ENCODE data around the gene PCSK2.

PCSK2 gene

GRCh38 chr20:17417225-17417624 lies 190.4 kb downstream of the PCSK2 start:
- Mint-ChIP-seq H3K27me3 (no peaks in the 10 kb centered on the region), H3K36me3 (ENCODE audit: low read depth) (no peaks in the 10 kb centered on the region), H3K4me3 (no peak overlapping the region), H3K27ac (no peak overlapping the region), H3K9me3 (peaks cover 24% of the 10 kb centered on the region), H3K4me1 (ENCODE audit: low read depth) (no peaks in the 10 kb centered on the region)
- intact Hi-C loops (cut with micrococcal nuclease) = no loop called here

DNA sequence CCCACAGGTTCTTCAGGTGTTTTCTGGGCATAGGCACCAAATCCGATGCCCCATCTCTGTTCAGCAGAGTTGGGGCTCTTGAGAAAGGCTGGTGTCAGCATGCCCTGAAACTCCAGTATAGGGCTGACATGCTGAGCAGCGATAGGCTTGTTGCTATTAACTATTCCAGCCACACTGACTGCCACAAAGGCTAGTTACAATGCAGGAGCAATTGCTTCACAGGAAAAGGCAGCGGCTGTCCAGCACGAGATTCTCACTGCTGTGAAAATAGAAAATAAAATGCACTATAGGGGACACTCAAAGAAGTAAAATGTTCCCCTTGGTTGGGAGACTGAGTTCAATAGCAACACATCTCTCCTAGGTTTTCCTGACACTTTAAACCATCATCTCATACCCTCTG lies 191.9 kb downstream of the PCSK2 start:
- peaks cover 1% of the 10 kb centered on the region for H3K27me3 Mint-ChIP-seq
- no peak overlapping the region for H3K4me3 Mint-ChIP-seq
- H3K4me1 Mint-ChIP-seq (ENCODE audit: low read depth) = no peaks in the 10 kb centered on the region
- peaks cover 16% of the 10 kb centered on the region for H3K9me3 Mint-ChIP-seq
- intact Hi-C loops (cut with micrococcal nuclease) = no loop called here
- H3K36me3 Mint-ChIP-seq (ENCODE audit: low read depth) = no peaks in the 10 kb centered on the region
- no peak overlapping the region for H3K27ac Mint-ChIP-seq

- Mint-ChIP-seq H3K4me1 (ENCODE audit: low read depth) (no peaks in the 10 kb centered on the region), H3K27ac (no peak overlapping the region), H3K4me3 (no peak overlapping the region), H3K36me3 (ENCODE audit: low read depth) (no peaks in the 10 kb centered on the region), H3K9me3 (peaks cover 8% of the 10 kb centered on the region), H3K27me3 (peaks cover 3% of the 10 kb centered on the region)
- intact Hi-C loops (cut with micrococcal nuclease) = no loop called here
Measured at GRCh38 chr20:17419479-17420041, 192.7 kb downstream of the PCSK2 start.

DNA sequence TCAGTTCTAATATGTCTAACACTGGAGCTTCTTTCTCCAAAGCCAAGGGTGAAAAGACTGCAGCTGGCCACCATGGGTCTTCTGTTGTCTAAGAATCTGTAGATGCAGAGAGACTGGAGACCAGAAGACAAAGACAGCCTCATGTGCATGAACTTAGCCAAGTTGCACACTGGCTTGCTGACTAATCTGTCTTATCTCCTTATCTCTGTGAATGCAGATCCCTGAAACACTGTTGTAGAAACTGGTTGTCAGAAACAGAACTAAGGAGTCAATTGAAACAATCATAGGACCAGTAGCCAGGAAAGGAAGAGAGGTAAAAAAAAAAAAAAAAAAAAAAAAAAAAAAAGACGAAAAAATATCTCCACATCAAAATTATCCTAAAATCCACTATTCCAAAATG lies 194.7 kb downstream of the PCSK2 start:
- no peak overlapping the region for H3K4me3 Mint-ChIP-seq
- no peaks in the 10 kb centered on the region for H3K9me3 Mint-ChIP-seq
- H3K36me3 Mint-ChIP-seq (ENCODE audit: low read depth) = no peaks in the 10 kb centered on the region
- no peak overlapping the region for H3K27ac Mint-ChIP-seq
- H3K27me3 Mint-ChIP-seq = peaks cover 3% of the 10 kb centered on the region
- intact Hi-C loops (cut with micrococcal nuclease) = no loop called here
- H3K4me1 Mint-ChIP-seq (ENCODE audit: low read depth) = no peaks in the 10 kb centered on the region

- H3K27ac Mint-ChIP-seq = no peak overlapping the region
- H3K27me3 Mint-ChIP-seq = peaks cover 3% of the 10 kb centered on the region
- H3K9me3 Mint-ChIP-seq = no peaks in the 10 kb centered on the region
- H3K36me3 Mint-ChIP-seq (ENCODE audit: low read depth) = no peaks in the 10 kb centered on the region
- intact Hi-C loops (cut with micrococcal nuclease) = no loop called here
- H3K4me1 Mint-ChIP-seq (ENCODE audit: low read depth) = no peaks in the 10 kb centered on the region
- no peak overlapping the region for H3K4me3 Mint-ChIP-seq
Measured at GRCh38 chr20:17423782-17424181, 196.9 kb downstream of the PCSK2 start.

- H3K9me3 Mint-ChIP-seq = no peaks in the 10 kb centered on the region
- intact Hi-C loops (cut with micrococcal nuclease) = no loop called here
- H3K27ac Mint-ChIP-seq = no peak overlapping the region
- H3K27me3 Mint-ChIP-seq = peaks cover 4% of the 10 kb centered on the region
- no peak overlapping the region for H3K4me3 Mint-ChIP-seq
- no peaks in the 10 kb centered on the region for H3K4me1 Mint-ChIP-seq (ENCODE audit: low read depth)
- H3K36me3 Mint-ChIP-seq (ENCODE audit: low read depth) = no peaks in the 10 kb centered on the region
Measured at GRCh38 chr20:17427638-17428037, 200.8 kb downstream of the PCSK2 start.

GRCh38 chr20:17430125-17430950 lies 203.5 kb downstream of the PCSK2 start:
- Mint-ChIP-seq H3K27ac (no peak overlapping the region), H3K4me3 (no peak overlapping the region), H3K27me3 (peaks cover 4% of the 10 kb centered on the region), H3K4me1 (ENCODE audit: low read depth) (no peaks in the 10 kb centered on the region), H3K9me3 (no peaks in the 10 kb centered on the region), H3K36me3 (ENCODE audit: low read depth) (no peaks in the 10 kb centered on the region)
- intact Hi-C loops (cut with micrococcal nuclease) = no loop called here

- Mint-ChIP-seq H3K4me1 (ENCODE audit: low read depth) (no peaks in the 10 kb centered on the region), H3K27ac (no peak overlapping the region), H3K27me3 (peaks cover 4% of the 10 kb centered on the region), H3K9me3 (no peaks in the 10 kb centered on the region), H3K4me3 (no peak overlapping the region), H3K36me3 (ENCODE audit: low read depth) (no peaks in the 10 kb centered on the region)
- intact Hi-C loops (cut with micrococcal nuclease) = loop anchor here (1.0 kb wide), 1 partner anchor 627 kb away; no protein-coding TSS in a partner anchor
Measured at GRCh38 chr20:17431621-17432364, 205.0 kb downstream of the PCSK2 start.

DNA sequence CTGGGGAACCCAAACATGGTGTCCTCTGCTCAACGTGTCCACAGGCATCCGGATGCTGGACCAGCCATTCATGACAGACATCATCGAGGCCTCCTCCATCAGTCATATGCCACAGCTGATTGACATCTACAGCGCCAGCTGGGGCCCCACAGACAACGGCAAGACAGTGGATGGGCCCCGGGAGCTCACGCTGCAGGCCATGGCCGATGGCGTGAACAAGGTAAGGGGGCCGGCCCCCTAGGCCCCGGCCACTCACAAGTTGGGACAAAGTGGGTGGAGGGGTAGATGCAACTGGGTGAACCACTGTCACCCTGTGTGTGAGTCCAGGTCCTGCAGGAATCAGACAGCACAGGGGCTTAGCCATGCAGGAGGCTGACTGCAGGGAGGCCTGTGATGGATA lies 209.8 kb downstream of the PCSK2 start:
- intact Hi-C loops (cut with micrococcal nuclease) = no loop called here
- Mint-ChIP-seq H3K9me3 (no peaks in the 10 kb centered on the region), H3K36me3 (ENCODE audit: low read depth) (no peaks in the 10 kb centered on the region), H3K27me3 (peaks cover 3% of the 10 kb centered on the region), H3K4me1 (ENCODE audit: low read depth) (no peaks in the 10 kb centered on the region), H3K27ac (no peak overlapping the region), H3K4me3 (no peak overlapping the region)

DNA sequence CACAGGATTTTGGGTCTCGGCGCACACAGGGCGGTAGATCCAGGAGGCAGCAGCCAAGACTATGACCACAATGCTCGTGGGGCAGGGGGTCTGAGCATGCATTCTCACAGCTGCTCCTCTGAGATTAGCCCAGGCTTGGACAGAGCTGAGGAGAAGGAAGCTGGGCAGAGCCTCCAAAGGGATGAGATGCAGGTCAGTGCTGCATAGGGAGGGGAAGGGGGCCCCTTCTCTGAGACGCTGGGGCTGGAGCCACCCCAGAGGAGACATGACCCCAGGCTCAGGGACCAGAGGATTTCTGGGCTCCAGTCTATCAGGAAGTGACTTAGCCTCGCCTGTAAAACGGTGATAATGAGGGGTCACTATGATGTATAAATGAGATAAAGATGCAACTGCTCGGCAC lies 210.4 kb downstream of the PCSK2 start:
- peaks cover 3% of the 10 kb centered on the region for H3K27me3 Mint-ChIP-seq
- intact Hi-C loops (cut with micrococcal nuclease) = no loop called here
- H3K36me3 Mint-ChIP-seq (ENCODE audit: low read depth) = no peaks in the 10 kb centered on the region
- no peaks in the 10 kb centered on the region for H3K9me3 Mint-ChIP-seq
- no peaks in the 10 kb centered on the region for H3K4me1 Mint-ChIP-seq (ENCODE audit: low read depth)
- H3K4me3 Mint-ChIP-seq = no peak overlapping the region
- no peak overlapping the region for H3K27ac Mint-ChIP-seq

DNA sequence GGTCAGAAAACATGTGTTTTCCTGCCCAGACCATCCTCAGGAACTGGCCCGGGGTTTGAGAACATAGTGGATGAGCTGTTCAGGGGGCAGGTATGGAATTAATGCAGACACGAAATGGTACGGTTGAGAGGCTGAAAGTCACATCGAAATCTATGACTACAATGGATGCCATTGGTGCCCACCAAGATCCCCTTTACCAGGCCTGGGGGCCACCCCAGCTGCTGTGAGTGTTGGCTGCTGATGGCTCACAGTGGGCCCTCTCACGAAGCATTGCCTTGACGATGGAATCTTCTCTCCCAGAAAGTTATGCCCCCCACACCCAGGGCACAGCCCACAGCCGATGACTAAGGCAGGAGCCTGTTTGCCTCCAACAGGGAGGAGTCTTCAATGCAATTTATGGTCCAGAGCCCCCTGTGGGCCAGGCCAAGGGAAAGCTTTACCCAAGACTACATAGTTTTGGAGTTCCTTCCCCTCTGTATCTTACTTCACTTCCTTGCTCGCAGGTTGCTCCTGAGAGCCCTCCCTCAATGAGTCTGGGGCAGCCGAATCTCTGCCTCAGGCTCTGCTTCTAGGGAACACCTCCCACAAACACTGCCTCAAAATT lies 211.7 kb downstream of the PCSK2 start:
- Mint-ChIP-seq H3K9me3 (no peaks in the 10 kb centered on the region), H3K36me3 (ENCODE audit: low read depth) (no peaks in the 10 kb centered on the region), H3K4me3 (no peak overlapping the region), H3K27ac (no peak overlapping the region), H3K27me3 (peaks cover 3% of the 10 kb centered on the region), H3K4me1 (ENCODE audit: low read depth) (no peaks in the 10 kb centered on the region)
- intact Hi-C loops (cut with micrococcal nuclease) = no loop called here

DNA sequence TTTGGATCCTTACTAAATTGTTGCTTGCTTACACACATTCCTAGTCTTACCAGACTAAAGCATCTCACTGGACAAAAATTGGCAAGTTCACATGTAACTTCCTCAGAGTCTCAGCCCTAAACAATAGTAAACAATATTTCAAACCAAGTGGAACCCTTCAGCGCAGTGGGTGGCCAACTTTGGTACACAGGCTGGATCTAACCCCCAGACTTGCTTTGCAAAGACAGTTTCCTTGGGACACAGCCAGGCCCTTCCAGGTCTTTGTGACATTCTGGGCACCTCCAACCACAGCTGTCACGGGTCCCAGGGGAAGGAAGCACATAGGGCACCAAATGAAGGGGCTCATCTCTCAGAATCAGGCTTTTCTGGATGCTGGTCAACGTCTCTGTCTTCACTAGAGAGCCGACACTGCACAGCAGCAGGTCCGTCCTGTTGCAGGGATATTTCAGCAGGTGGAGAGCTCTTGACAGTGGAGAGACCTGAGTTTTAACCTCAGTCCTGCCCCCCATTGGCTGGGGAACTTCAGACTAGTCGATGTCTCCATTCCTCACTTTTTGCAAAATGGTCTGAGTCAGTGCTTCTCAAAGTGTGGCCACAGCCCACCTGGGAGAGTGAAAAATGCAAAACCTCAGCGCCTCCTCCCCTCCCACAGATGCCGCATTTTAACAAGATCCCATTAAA lies 212.9 kb downstream of the PCSK2 start:
- no peak overlapping the region for H3K4me3 Mint-ChIP-seq
- no peaks in the 10 kb centered on the region for H3K36me3 Mint-ChIP-seq (ENCODE audit: low read depth)
- H3K4me1 Mint-ChIP-seq (ENCODE audit: low read depth) = no peaks in the 10 kb centered on the region
- H3K9me3 Mint-ChIP-seq = no peaks in the 10 kb centered on the region
- H3K27ac Mint-ChIP-seq = no peak overlapping the region
- H3K27me3 Mint-ChIP-seq = no peaks in the 10 kb centered on the region
- intact Hi-C loops (cut with micrococcal nuclease) = no loop called here

DNA sequence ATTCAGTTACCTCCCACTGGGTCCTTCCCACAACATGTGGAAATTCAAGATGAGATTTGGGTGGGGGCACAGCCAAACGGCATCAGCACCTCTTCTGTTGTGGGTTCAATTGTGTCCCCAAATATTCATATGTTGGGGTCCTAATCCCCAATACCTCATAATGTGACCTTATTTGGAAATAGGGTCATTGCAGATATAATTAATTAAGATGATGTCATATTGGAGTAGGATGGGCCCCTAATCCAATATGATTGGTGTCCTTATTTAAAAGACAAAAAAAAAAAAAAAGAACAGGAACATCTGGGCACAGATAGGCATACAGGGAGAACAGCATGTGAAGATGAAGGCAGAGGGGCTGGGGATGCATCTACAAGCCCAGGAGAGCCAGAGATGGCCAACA lies 214.9 kb downstream of the PCSK2 start:
- Mint-ChIP-seq H3K4me1 (ENCODE audit: low read depth) (no peaks in the 10 kb centered on the region), H3K27me3 (no peaks in the 10 kb centered on the region)
- intact Hi-C loops (cut with micrococcal nuclease) = no loop called here

More for the DNA sequence above, 214.9 kb downstream of the PCSK2 start:
- Mint-ChIP-seq H3K27ac (no peak overlapping the region), H3K4me3 (no peak overlapping the region), H3K9me3 (no peaks in the 10 kb centered on the region), H3K36me3 (ENCODE audit: low read depth) (no peaks in the 10 kb centered on the region)
